ENCODE data around the gene DHRS13.

Gene DHRS13

DNA sequence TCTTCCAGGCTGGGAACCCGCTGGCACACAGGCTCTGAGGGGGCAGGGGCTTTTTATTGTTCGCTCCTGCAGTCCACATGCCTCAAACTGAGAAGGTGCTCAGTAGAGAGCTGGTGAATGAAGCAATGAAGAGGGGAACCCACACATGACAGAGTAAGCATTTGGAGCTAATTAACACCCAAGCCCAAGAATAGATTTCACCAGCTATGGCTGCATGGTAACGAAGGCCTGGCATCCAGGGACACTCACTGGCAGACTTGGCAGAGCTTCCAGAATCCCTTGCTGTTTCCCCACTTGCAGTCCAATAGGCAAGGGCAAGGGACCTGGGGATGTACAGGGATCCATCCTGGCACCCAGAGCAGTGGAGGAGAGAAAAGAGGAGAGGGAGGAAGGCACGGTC, 17.5 kb downstream of the DHRS13 start:
- H3K4me3 ChIP-seq (ENCODE audit: low read depth, low read length), result no peak overlapping the region
- TF ChIP-seq, protein P1, sequence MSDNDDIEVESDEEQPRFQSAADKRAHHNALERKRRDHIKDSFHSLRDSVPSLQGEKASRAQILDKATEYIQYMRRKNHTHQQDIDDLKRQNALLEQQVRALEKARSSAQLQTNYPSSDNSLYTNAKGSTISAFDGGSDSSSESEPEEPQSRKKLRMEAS (IDR thresholded peaks at IDR 0.05; ENCODE audit: low read depth, low read length), result no peak
- TF ChIP-seq MYC (IDR thresholded peaks at IDR 0.05; ENCODE audit: low read depth, low read length) (no peak), POLR2A (IDR thresholded peaks at IDR 0.05; ENCODE audit: extremely low read depth, insufficient read length) (no peak), CTCF (IDR thresholded peaks at IDR 0.05; ENCODE audit: low read depth, low read length) (no peak)
- DNase-seq (ENCODE audit: low read depth), result no peak

DNA sequence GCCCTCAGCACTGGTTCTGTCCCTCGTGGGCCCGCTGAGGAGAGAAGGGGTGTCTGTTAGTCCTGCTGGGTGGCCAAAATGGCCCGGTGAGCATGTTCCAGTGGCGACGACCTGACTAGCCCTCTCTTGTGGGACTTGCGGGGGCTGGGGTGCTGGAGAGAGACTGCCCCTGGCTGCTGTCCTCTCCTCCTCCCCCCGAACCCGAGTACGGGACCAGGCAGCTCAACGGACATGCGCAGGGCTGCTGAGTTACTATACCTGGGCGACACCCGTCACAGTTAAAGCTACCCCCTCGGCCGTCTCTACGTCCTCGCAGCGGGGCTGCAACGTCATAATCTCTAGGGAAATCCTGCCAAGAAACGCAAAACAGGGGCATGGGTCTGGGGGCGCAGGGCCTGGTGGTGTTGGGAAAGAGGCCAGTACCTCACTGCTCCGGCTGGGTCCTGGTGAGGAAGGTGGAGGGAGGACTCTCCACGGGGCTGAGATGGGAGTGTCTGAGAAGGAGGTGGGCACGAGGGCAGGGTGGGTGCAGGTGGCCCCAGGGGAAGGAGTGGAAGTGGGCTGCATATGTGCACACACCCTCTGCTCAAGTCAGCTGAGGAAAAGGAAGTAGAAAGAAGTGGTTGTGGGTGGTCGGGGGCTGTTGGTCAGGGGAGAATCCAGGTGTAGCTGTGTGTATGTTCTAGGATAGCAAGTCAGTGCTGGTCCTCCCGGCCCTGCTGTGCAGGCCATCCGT, 18.7 kb downstream of the DHRS13 start:
- TF ChIP-seq POLR2A (IDR thresholded peaks at IDR 0.05; ENCODE audit: extremely low read depth, insufficient read length), result no peak
- TF ChIP-seq CTCF (IDR thresholded peaks at IDR 0.05; ENCODE audit: low read depth, low read length), result no peak
- TF ChIP-seq, protein P1 (IDR thresholded peaks at IDR 0.05; ENCODE audit: low read depth, low read length), result no peak
- TF ChIP-seq MYC (IDR thresholded peaks at IDR 0.05; ENCODE audit: low read depth, low read length), result no peak
- no peak for DNase-seq (ENCODE audit: low read depth)
- no peak overlapping the region for H3K4me3 ChIP-seq (ENCODE audit: low read depth, low read length)

DNA sequence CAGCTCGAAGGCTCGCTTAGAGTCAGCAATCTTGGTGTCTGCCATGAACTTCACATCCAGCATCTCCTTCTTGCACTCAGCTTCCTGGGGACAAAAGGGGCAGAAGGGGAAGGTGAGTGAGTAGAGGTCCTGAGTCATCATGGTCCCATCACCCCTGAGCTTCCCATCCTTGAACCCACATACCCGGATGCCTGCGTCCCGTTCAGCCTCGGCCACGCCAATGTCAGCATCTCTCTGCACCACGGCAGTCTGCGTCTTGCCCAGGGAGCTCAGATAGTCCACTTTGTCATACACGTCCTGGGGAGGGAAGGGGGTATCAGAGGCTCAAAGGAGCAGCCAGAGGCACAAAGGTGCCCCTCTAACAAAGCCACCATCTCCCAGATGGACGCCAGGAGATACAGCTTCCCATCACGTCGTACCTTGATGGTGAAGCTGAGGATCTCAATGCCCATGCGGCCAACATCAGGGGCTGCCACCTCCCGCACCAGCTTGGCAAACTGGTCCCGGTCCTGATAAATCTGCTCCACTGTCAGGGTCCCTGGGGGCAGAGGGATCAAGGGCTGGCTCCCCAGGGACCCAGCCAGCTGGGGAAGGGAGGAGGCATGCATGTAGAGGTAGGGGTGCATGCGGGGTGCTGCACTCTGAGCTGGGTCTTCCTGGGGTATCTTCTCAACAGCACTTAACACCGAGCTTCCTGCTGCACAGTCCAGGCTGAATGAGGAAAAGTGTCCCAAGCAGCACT, 20.6 kb downstream of the DHRS13 start:
- no peak for TF ChIP-seq CTCF (IDR thresholded peaks at IDR 0.05; ENCODE audit: low read depth, low read length)
- TF ChIP-seq POLR2A (IDR thresholded peaks at IDR 0.05; ENCODE audit: extremely low read depth, insufficient read length), result no peak
- no peak overlapping the region for H3K4me3 ChIP-seq (ENCODE audit: low read depth, low read length)
- DNase-seq (ENCODE audit: low read depth), result no peak

DNA sequence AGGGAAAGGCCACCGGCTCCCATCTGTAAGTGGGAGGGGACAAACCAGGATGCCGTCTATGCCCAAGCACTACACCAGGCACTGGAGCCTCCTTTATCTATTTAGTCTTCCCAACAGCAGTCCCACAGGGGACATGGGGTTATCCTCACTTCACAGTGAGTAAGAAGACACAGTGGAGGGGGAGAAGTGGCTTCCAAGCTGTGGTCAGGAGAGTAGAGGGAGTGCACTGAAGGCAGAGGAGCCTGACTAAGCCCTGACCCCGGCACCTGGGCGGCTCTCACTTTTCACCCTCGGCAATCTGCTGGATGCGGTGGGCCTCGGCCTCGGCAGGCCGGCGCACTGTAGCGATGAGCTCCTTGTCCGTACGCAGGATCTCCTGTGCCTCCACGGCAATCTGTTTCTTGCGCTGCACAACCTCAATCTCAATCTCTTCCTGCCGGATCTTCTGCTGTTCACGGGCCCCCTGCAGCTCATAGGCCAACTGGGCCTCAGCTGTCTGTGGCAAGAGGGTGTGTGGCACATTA, 21.3 kb downstream of the DHRS13 start:
- TF ChIP-seq CTCF (IDR thresholded peaks at IDR 0.05; ENCODE audit: low read depth, low read length) (no peak), POLR2A (IDR thresholded peaks at IDR 0.05; ENCODE audit: extremely low read depth, insufficient read length) (no peak), MYC (IDR thresholded peaks at IDR 0.05; ENCODE audit: low read depth, low read length) (no peak)
- TF ChIP-seq, protein P1 (IDR thresholded peaks at IDR 0.05; ENCODE audit: low read depth, low read length), result no peak
- H3K4me3 ChIP-seq (ENCODE audit: low read depth, low read length), result no peak overlapping the region
- DNase-seq (ENCODE audit: low read depth), result no peak

DNA sequence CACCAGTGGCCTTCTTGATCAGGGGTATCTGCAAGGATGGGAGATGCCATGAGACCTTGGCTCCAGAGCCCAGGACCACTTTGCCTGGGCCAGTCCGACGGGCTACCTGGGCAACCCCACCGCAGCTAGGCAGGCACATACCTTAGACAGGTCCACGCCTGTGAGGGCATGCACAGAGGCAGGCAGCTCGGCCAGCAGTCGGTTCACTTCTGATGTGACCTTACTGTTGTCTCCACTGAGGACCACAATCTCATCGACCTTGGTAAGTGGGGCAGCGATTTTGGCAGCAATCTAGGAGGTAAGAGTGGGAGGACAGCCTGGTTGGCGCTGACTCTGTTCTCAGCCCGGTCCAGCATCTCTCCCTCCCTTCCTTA, 22.3 kb downstream of the DHRS13 start:
- H3K4me3 ChIP-seq (ENCODE audit: low read depth, low read length), result no peak overlapping the region
- no peak for DNase-seq (ENCODE audit: low read depth)
- TF ChIP-seq MYC (IDR thresholded peaks at IDR 0.05; ENCODE audit: low read depth, low read length) (no peak), CTCF (IDR thresholded peaks at IDR 0.05; ENCODE audit: low read depth, low read length) (no peak), POLR2A (IDR thresholded peaks at IDR 0.05; ENCODE audit: extremely low read depth, insufficient read length) (no peak)
- TF ChIP-seq, protein P1 (IDR thresholded peaks at IDR 0.05; ENCODE audit: low read depth, low read length), result no peak
